Thoracic aorta (tissue), 2 donors: ENCODE results near the gene ACSF2. TPM values are rescaled to one million over a fixed set of nuclear protein-coding genes. Genes with fewer than 3 reads are reported as not detected.

Experiments used
- ATAC-seq: fragments of 150-250 bp; one replicate; pipeline ENCODE4 v1.8.0; 2017; ENCODE audit warnings: low read depth; ENCODE audit not compliant: insufficient number of reproducible peaks, low FRiP score
- DNase-seq: peaks from one replicate; pipeline ENCODE4 v3.0.0-alpha.2; 2020; ENCODE audit warnings: low spot score
- H3K27ac ChIP-seq, 2 donors: fragments of 200-600 bp; sonication (generic); 1 replicate in 1 of 2; 2 replicates in 1 of 2; pipeline ENCODE4 v1.5.1; 2016; ENCODE audit warnings: mild to moderate bottlenecking in 2 of 2, moderate library complexity in 2 of 2
- H3K27me3 ChIP-seq: fragments of 200-600 bp; sonication (generic); replicated peaks from 2 replicates; pipeline ENCODE4 v1.6.0; 2016; ENCODE audit warnings: mild to moderate bottlenecking; ENCODE audit not compliant: insufficient read depth
- H3K36me3 ChIP-seq: fragments of 200-600 bp; sonication (generic); one replicate; pipeline ENCODE4 v1.5.1; 2016
- H3K4me1 ChIP-seq, 2 donors: fragments of 200-600 bp; sonication (generic); 1 replicate in 1 of 2; 2 replicates in 1 of 2; pipeline versions ENCODE4 v1.5.1 to v1.6.0; 2016; ENCODE audit warnings: low read depth in 2 of 2, mild to moderate bottlenecking in 1 of 2; ENCODE audit not compliant: control insufficient read depth in 1 of 2
- H3K4me3 ChIP-seq: fragments of 200-600 bp; sonication (generic); 2 replicates; pipeline ENCODE4 v1.5.1; 2016; ENCODE audit warnings: mild to moderate bottlenecking
- H3K9me3 ChIP-seq: fragments of 200-600 bp; sonication (generic); 2 replicates; pipeline ENCODE4 v1.5.1; 2016
- CTCF ChIP-seq: fragments of 200-600 bp; sonication (generic); IDR thresholded peaks from one replicate; pipeline ENCODE4 v1.5.1; 2019; ENCODE audit warnings: antibody characterized with exemption
- total RNA-seq, 2 donors: library from RNA; depleted of rRNA; stranded (reverse); fragments of >200 nt; gene quantifications; one replicate each; pipeline versions ENCODE4 v1.1.0 to v1.2.3, GENCODE V29; 2016

ACSF2 gene
- total RNA-seq, 2 donors from 2014 or later, result 11.1 to 41.6 TPM

DNA sequence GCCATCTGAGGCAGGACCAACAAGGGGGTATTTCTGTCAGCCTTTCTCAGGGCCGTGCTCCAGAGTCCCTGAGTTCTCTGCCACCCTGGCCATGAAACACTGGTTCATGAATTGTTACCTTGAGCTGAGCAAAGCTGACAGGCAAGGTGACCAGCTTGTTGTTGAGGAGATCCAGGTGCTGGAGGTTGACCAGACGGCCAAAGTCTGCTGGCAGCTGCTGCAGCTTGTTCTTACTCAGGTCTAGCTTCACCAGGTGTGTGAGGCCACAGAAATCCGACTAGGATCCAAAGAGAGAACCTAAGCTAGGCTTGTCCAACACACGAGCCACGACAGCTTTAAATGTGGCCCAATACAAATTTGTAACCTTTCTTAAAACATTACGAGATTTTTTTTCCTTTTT, 33.4 kb upstream of the ACSF2 start:
- H3K36me3 ChIP-seq, result peaks cover 60% of the 10 kb centered on the region

GRCh38 chr17:50393700-50394099, 32.3 kb upstream of the ACSF2 start:
- H3K9me3 ChIP-seq, result no peaks in the 10 kb centered on the region
- no peaks in the 10 kb centered on the region for H3K27me3 ChIP-seq
- no peak overlapping the region for H3K4me3 ChIP-seq
- no peak for TF ChIP-seq CTCF
- H3K4me1 ChIP-seq, result peaks cover 11 to 24% of the 10 kb centered on the region in 2 donors
- peaks cover 49% of the 10 kb centered on the region for H3K36me3 ChIP-seq
- H3K27ac ChIP-seq, result no peak overlapping the region
- ATAC-seq (no peak), DNase-seq (no peak)

More for the DNA sequence above, 33.4 kb upstream of the ACSF2 start:
- no peak overlapping the region for H3K27ac ChIP-seq
- no peak overlapping the region for H3K4me3 ChIP-seq
- no peak for ATAC-seq
- peaks cover 11 to 24% of the 10 kb centered on the region in 2 donors for H3K4me1 ChIP-seq
- no peak for DNase-seq
- H3K27me3 ChIP-seq, result no peaks in the 10 kb centered on the region
- TF ChIP-seq CTCF, result no peak
- H3K9me3 ChIP-seq, result no peaks in the 10 kb centered on the region

DNA sequence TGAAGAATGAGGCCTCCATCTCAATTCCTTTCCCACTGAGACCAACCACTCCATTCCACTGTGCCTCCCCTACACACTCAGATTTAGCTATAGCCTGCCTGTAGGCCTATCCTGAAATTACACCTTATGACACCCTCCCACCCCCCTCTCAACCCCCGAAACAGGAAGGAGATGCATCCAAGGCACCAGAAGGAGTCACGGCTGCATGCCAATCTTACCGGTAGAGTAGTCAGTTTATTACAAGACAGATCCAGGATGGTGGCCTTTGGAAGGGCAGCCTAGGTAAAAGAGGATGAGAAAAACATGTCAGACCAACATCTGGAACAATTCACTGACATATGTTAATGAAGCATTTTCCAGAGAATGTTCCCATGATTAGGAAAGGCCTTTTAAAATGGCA, 31.3 kb upstream of the ACSF2 start:
- Histone ChIP-seq H3K27ac (no peak overlapping the region), H3K4me1 (peaks cover 11 to 24% of the 10 kb centered on the region in 2 donors), H3K36me3 (peaks cover 43% of the 10 kb centered on the region), H3K4me3 (no peak overlapping the region), H3K9me3 (no peaks in the 10 kb centered on the region), H3K27me3 (no peaks in the 10 kb centered on the region)
- ATAC-seq, result no peak
- TF ChIP-seq CTCF, result no peak
- no peak for DNase-seq

GRCh38 chr17:50396261-50397110, 29.5 kb upstream of the ACSF2 start:
- H3K27ac ChIP-seq, result peak overlapping the region; percentile 70 to 72
- peak; percentile 18 for DNase-seq
- no peaks in the 10 kb centered on the region for H3K27me3 ChIP-seq
- no peak for TF ChIP-seq CTCF
- no peak for ATAC-seq
- no peaks in the 10 kb centered on the region for H3K9me3 ChIP-seq
- H3K36me3 ChIP-seq, result peaks cover 34% of the 10 kb centered on the region
- peaks cover 11 to 24% of the 10 kb centered on the region in 2 donors for H3K4me1 ChIP-seq
- peak overlapping the region; percentile 91 for H3K4me3 ChIP-seq

- no peaks in the 10 kb centered on the region for H3K27me3 ChIP-seq
- no peaks in the 10 kb centered on the region for H3K9me3 ChIP-seq
- peaks cover 11 to 24% of the 10 kb centered on the region in 2 donors for H3K4me1 ChIP-seq
- TF ChIP-seq CTCF, result peak; percentile 97
- ATAC-seq (peak; percentile 96), DNase-seq (peak; percentile 68)
- H3K36me3 ChIP-seq, result peaks cover 25% of the 10 kb centered on the region
- peak within 1 kb of the TSS; percentile 91 for H3K4me3 ChIP-seq
- H3K27ac ChIP-seq, result peak within 1 kb of the TSS; percentile 70 to 72
Measured at GRCh38 chr17:50397111-50397918, 28.7 kb upstream of the ACSF2 start, which contains the start of gene LRRC59. TSS of gene LRRC59 (minus strand) at chr17:50397523. CDS start at chr17:50397317, 206 bp downstream.
